ENCODE measurements around the gene HBA2.

Gene HBA2

DNA sequence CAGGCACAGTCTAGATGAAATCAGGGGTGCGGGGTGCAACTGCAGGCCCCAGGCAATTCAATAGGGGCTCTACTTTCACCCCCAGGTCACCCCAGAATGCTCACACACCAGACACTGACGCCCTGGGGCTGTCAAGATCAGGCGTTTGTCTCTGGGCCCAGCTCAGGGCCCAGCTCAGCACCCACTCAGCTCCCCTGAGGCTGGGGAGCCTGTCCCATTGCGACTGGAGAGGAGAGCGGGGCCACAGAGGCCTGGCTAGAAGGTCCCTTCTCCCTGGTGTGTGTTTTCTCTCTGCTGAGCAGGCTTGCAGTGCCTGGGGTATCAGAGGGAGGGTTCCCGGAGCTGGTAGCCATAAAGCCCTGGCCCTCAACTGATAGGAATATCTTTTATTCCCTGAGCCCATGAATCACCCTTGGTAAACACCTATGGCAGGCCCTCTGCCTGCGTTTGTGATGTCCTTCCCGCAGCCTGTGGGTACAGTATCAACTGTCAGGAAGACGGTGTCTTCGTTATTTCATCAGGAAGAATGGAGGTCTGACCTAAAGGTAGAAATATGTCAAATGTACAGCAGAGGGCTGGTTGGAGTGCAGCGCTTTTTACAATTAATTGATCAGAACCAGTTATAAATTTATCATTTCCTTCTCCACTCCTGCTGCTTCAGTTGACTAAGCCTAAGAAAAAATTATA is 5.4 kb downstream of the HBA2 start:
- no peak overlapping the region for H3K27ac Mint-ChIP-seq
- no peaks in the 10 kb centered on the region for H3K9me3 Mint-ChIP-seq
- H3K4me3 Mint-ChIP-seq = no peak overlapping the region
- H3K27me3 Mint-ChIP-seq = peaks cover 31% of the 10 kb centered on the region
- H3K4me1 Mint-ChIP-seq = peaks cover 18% of the 10 kb centered on the region
- no peaks in the 10 kb centered on the region for H3K36me3 Mint-ChIP-seq

DNA sequence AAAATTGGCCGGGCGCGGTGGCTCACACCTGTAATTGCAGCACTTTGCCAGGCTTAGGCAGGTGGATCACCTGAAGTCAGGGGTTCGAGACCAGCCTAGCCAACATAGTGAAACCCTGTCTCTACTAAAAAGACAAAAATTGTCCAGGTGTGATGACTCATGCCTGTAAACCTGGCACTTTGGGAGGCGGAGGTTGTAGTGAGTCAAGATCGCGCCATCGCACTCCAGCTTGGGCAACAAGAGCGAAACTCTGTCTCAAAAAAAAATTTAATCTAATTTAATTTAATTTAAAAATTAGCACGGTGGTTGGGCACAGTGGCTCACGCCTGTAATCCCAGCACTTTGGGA is 6.0 kb downstream of the HBA2 start:
- no peaks in the 10 kb centered on the region for H3K9me3 Mint-ChIP-seq
- H3K4me1 Mint-ChIP-seq = peaks cover 13% of the 10 kb centered on the region
- no peaks in the 10 kb centered on the region for H3K36me3 Mint-ChIP-seq
- H3K27me3 Mint-ChIP-seq = peaks cover 29% of the 10 kb centered on the region
- H3K4me3 Mint-ChIP-seq = no peak overlapping the region
- no peak overlapping the region for H3K27ac Mint-ChIP-seq

DNA sequence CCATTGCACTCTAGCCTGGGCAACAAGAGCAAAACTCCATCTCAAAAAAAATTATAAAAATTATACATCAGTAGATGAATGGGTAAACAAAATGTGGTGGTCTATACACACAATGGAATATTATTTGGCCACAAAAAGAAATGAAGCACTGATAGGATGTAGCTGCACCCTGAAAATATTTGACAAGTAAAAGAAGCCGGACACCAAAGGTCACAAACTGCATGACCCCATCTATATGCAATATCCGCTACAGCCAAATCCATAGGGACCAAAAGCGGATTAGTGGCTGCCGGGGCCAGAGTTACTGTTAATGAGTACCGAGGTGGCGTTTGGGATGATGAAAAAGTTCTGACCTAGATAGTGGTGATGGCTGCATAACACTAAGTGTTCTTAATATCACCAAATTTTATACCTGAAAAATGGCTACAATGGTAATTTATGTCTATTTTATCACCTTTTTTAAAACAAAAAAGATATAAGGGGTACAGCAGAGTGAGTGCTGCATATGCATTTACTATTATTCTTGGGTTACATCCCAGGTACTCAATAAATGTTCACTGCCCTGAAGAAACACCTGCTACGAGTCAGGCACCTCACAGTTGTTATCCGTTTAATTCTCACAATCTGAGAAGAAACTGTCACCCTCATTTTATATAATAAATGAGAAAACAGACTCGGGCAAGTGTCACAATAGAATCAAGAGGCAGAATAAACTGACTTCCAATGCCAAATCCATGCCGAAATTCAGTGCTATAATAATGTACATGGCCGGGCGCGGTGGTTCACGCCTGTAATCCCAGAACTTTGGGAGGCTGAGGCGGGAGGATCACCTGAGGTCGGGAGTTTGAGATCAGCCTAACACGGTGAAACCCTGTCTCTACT is 6.8 kb downstream of the HBA2 start:
- peaks cover 27% of the 10 kb centered on the region for H3K27me3 Mint-ChIP-seq
- no peaks in the 10 kb centered on the region for H3K36me3 Mint-ChIP-seq
- H3K9me3 Mint-ChIP-seq = no peaks in the 10 kb centered on the region
- H3K4me1 Mint-ChIP-seq = peaks cover 13% of the 10 kb centered on the region
- peak overlapping the region; percentile 59 for H3K4me3 Mint-ChIP-seq
- no peak overlapping the region for H3K27ac Mint-ChIP-seq

DNA sequence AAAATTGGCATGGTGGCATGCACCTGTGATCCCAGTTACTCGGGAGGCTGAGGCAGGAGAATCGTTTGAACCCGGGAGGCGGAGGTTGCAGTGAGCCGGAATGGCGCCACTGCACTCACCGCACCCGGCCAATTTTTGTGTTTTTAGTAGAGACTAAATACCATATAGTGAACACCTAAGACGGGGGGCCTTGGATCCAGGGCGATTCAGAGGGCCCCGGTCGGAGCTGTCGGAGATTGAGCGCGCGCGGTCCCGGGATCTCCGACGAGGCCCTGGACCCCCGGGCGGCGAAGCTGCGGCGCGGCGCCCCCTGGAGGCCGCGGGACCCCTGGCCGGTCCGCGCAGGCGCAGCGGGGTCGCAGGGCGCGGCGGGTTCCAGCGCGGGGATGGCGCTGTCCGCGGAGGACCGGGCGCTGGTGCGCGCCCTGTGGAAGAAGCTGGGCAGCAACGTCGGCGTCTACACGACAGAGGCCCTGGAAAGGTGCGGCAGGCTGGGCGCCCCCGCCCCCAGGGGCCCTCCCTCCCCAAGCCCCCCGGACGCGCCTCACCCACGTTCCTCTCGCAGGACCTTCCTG is 7.5 kb downstream of the HBA2 start, which contains the start of gene HBQ1:
HBQ1 (plus strand) TSS at position 359 of the 575 bp plus-strand sequence; CDS start at position 387, 28 bp downstream.
- H3K4me1 Mint-ChIP-seq = peaks cover 10% of the 10 kb centered on the region
- H3K9me3 Mint-ChIP-seq = no peaks in the 10 kb centered on the region
- H3K36me3 Mint-ChIP-seq = no peaks in the 10 kb centered on the region
- H3K4me3 Mint-ChIP-seq = peak within 1 kb of the TSS; percentile 59
- peaks cover 20% of the 10 kb centered on the region for H3K27me3 Mint-ChIP-seq
- H3K27ac Mint-ChIP-seq = no peak within 1 kb of the TSS

DNA sequence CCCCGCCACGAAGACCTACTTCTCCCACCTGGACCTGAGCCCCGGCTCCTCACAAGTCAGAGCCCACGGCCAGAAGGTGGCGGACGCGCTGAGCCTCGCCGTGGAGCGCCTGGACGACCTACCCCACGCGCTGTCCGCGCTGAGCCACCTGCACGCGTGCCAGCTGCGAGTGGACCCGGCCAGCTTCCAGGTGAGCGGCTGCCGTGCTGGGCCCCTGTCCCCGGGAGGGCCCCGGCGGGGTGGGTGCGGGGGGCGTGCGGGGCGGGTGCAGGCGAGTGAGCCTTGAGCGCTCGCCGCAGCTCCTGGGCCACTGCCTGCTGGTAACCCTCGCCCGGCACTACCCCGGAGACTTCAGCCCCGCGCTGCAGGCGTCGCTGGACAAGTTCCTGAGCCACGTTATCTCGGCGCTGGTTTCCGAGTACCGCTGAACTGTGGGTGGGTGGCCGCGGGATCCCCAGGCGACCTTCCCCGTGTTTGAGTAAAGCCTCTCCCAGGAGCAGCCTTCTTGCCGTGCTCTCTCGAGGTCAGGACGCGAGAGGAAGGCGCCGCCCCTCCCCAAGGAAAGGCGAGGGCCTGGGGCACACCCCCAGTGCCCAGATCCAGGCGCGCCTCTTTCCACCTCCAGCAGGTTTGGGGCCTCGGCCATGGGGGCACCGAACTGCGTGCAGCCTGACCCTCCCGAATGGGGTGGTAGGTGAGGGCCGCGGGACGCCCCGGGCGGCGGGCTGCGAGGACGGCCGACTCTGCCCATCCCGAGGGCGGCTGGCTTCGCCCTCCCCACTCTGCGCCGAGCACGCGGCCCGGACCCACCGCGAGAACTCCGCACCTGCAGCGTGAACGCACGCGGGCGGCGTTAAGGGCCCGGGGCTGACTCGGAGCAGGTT is 8.2 kb downstream of the HBA2 start:
- H3K27me3 Mint-ChIP-seq = peaks cover 15% of the 10 kb centered on the region
- no peaks in the 10 kb centered on the region for H3K36me3 Mint-ChIP-seq
- H3K9me3 Mint-ChIP-seq = no peaks in the 10 kb centered on the region
- peak overlapping the region; percentile 52 for H3K4me3 Mint-ChIP-seq
- H3K27ac Mint-ChIP-seq = no peak overlapping the region
- peaks cover 5% of the 10 kb centered on the region for H3K4me1 Mint-ChIP-seq

DNA sequence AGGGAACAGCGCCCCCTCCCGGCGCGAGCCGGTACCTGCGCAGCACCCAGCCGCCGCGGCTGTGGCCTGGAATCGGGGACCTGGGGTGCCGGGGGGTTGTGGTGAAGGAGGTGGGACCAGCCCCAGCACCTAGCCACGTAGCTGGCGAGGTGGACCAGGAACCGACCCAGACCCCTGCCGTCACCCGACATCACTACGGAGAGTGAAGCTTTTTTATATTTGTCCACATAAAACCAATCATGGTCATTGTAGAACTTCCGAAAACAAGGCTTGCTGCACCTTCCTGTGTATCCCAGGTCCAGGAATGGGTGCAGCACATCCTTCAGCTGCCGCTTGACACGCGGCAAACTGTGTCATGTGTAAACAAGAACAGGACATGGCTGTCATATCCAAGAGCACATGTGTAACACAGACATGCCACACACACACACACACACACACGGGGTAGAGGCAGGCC is 8.9 kb downstream of the HBA2 start:
- Mint-ChIP-seq H3K4me1 (peaks cover 5% of the 10 kb centered on the region), H3K27ac (no peak overlapping the region), H3K4me3 (peak overlapping the region; percentile 56), H3K9me3 (no peaks in the 10 kb centered on the region), H3K27me3 (peaks cover 15% of the 10 kb centered on the region), H3K36me3 (no peaks in the 10 kb centered on the region)

DNA sequence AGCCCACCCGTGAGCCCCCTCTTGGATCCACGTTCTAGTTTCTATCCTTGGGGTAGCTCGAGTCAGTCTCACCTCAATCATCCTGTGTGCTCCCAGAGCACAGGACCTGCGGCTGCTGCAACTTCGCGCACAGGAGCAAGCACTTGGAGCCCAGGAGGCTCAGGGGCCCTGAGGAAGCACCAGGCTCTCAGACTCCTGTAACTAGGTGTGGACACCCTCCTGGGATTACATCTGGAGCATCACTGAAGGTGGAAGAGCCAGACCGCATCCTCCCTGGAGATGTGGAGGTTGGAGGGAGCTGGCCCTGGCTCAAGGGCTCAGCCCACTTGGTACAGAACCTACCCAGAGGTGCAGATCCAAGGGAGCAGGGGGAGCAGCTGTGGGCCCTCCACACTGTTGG is 10.3 kb downstream of the HBA2 start:
- Mint-ChIP-seq H3K4me1 (peaks cover under 1% of the 10 kb centered on the region), H3K9me3 (no peaks in the 10 kb centered on the region), H3K27me3 (peaks cover 8% of the 10 kb centered on the region), H3K36me3 (no peaks in the 10 kb centered on the region), H3K4me3 (no peak overlapping the region), H3K27ac (no peak overlapping the region)

DNA sequence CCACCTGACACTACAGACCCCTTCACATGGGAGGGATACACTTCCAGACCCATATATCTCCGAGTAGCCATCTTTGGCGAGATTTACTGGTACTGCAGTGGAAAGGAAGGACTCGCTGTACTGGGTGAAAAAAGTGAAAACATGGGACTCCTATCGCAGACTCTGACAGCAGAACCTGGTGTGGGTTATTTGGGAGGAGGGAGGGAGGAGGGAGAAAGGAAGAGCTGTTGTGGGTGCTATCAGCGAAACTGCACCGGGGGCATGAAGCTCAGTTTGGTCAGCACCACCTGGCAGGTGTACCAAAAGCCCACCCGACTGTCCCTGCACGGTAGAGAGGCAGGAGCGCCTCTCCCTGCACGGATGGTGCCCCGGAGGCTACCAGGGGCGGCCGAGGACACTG is 12.5 kb downstream of the HBA2 start:
- Mint-ChIP-seq H3K27me3 (no peaks in the 10 kb centered on the region), H3K4me3 (no peak overlapping the region), H3K36me3 (peaks cover 5% of the 10 kb centered on the region), H3K9me3 (no peaks in the 10 kb centered on the region), H3K27ac (no peak overlapping the region), H3K4me1 (peaks cover 6% of the 10 kb centered on the region)

DNA sequence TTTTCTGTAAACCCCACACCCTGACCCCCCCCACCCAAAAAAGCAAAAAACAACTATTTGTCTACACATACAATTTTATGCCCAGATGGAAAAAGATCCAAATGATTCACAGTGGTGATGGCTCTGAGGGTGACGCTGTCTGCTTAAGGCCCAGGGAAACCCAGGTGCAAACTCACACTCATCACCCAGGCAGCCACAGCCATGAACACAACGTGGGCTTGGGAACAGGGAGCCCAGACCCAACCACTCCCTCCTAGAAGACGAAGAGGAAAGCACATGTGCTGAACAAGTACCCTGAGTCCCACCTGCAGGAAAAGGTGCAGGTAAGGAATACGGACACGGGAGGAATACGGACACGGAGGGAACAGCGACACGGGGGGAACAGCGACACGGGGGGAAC is 13.0 kb downstream of the HBA2 start:
- Mint-ChIP-seq H3K4me1 (peaks cover 6% of the 10 kb centered on the region), H3K4me3 (no peak overlapping the region)

DNA sequence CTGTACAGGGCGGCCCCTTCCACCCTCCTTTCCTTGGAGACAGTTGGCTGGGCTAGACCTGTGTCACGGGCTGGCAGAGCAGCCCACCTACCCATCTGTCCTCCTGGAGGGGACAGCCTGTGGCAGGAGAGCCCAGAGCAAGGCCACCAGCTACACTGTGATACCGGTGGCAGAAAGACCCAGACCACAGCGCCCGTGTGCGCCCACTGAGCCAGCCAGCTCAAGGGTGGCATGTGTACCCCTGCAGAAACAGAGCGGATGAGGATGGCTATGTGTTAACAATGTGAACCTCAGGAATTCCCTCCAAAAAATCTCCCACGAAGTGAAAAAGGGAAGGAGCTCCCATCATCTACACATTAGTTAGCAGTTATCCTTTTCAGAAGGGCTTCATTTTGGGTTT is 14.7 kb downstream of the HBA2 start:
- H3K27ac Mint-ChIP-seq = no peak overlapping the region
- H3K9me3 Mint-ChIP-seq = no peaks in the 10 kb centered on the region
- no peak overlapping the region for H3K4me3 Mint-ChIP-seq
- peaks cover 10% of the 10 kb centered on the region for H3K36me3 Mint-ChIP-seq
- H3K4me1 Mint-ChIP-seq = peaks cover 6% of the 10 kb centered on the region
- no peaks in the 10 kb centered on the region for H3K27me3 Mint-ChIP-seq

More for the DNA sequence above, 13.0 kb downstream of the HBA2 start:
- Mint-ChIP-seq H3K27ac (no peak overlapping the region), H3K9me3 (no peaks in the 10 kb centered on the region), H3K27me3 (no peaks in the 10 kb centered on the region), H3K36me3 (peaks cover 5% of the 10 kb centered on the region)

DNA sequence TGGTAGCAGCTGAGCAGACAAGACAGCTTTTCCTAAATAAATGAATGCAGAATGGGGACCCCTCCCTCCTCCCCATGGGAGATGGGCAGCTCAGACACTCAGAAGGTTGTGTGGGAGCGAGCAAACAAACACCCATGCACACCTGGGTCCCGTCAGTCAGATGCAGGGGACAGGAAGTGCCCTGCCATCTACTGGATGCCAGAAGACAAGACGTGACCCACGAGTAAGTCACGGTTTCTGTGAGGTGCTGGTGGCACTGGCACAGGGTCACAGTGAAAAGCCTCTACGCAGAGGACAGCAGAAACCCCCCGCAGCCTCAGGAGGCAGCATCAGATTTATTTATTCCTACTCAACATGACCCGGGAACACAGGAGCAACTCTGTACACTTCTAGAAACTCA is 16.0 kb downstream of the HBA2 start:
- no peak overlapping the region for H3K27ac Mint-ChIP-seq
- H3K36me3 Mint-ChIP-seq = peaks cover 11% of the 10 kb centered on the region
- no peaks in the 10 kb centered on the region for H3K27me3 Mint-ChIP-seq

DNA sequence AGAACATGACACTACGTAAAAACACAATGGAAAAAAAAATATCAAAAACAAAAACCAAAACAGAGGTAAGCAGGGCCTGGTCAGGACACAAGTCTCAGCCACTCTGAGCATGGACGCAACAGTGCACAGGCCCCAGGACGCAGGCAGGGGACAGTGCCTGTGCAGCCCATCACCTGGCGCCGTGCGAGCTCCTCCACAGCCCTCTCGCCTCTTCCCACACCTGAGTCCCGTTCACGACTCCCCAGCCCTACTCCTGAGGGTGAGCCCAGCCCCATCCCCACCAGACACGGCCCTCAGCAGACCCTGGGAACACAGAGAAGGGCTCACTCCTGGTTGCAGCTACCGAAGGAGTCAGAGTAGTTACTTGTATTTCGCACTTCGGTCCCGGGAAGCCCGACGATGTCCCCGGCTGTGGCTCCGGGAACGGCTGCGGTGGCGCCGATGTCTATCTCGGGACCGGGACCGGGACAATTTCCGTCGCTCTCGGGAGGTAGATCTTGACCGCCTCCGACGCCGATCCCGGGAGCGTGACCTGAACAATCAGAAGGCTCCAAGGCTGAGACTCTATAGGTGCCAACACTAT is 17.0 kb downstream of the HBA2 start:
- no peak overlapping the region for H3K27ac Mint-ChIP-seq
- peaks cover 6% of the 10 kb centered on the region for H3K4me1 Mint-ChIP-seq
- no peak overlapping the region for H3K4me3 Mint-ChIP-seq
- H3K36me3 Mint-ChIP-seq = peaks cover 11% of the 10 kb centered on the region
- H3K9me3 Mint-ChIP-seq = no peaks in the 10 kb centered on the region
- no peaks in the 10 kb centered on the region for H3K27me3 Mint-ChIP-seq

More for the DNA sequence above, 16.0 kb downstream of the HBA2 start:
- H3K4me3 Mint-ChIP-seq = no peak overlapping the region
- H3K4me1 Mint-ChIP-seq = peaks cover 6% of the 10 kb centered on the region
- no peaks in the 10 kb centered on the region for H3K9me3 Mint-ChIP-seq

DNA sequence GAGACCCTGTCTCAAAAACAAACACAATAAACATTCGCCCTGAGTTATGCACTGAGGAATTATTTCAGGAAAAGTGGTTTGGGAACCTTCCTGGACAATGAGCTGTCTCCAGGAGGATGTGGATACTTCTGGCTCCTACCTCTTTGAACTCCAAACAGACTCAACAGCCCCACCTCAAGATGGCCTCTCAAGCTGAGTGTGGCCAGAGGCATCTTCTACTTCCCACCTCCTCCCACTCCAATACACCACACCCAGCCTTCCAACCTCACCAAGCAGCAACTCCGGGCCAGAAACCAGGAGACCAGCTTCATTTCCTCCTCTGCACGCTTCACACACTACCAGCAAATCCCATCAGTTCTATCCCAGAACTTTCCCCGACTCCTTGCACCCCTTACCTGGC is 19.2 kb downstream of the HBA2 start:
- Mint-ChIP-seq H3K27ac (peak overlapping the region; percentile 74), H3K27me3 (no peaks in the 10 kb centered on the region), H3K36me3 (peaks cover 11% of the 10 kb centered on the region), H3K9me3 (no peaks in the 10 kb centered on the region), H3K4me1 (peaks cover 6% of the 10 kb centered on the region), H3K4me3 (no peak overlapping the region)

DNA sequence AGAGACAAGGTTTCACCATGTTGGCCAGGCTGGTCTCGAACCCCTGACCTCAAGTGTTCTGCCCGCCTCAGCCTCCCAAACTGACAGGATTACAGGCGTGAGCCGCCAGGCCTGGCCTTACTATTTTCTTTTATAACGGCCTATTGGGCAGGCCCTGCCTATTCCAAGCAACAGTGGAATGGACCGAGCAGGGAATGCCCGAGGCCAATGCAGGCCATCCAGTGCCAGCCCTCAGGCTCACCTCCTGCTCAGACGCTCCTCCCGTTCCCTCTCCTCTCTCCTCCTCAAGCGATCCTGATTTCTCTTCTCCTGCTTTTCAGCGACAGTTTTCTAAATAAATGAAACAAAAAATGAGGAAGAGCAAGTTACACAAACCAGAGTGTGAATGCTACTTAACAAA is 20.0 kb downstream of the HBA2 start:
- Mint-ChIP-seq H3K36me3 (peaks cover 11% of the 10 kb centered on the region), H3K27ac (no peak overlapping the region), H3K4me3 (no peak overlapping the region), H3K4me1 (peaks cover 6% of the 10 kb centered on the region), H3K27me3 (no peaks in the 10 kb centered on the region), H3K9me3 (no peaks in the 10 kb centered on the region)

DNA sequence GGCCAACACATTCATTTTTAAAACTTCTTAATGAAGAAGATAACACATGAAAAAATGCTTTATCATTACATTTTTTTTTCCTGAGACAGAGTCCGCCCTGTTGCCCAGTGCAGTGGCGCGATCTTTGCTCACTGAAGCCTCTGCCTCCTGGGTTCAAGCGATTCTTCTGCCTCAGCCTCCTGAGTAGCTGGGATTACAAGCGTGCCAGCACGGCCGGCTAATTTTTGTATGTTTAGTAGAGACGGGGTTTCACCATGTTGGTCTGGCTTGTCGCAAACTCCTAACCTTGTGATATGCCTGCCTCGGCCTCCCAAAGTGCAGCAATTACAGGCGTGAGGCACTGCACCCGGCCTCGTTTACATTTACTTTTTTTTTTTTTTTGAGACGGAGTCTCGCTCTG is 20.8 kb downstream of the HBA2 start:
- H3K4me3 Mint-ChIP-seq = no peak overlapping the region
- H3K36me3 Mint-ChIP-seq = peaks cover 11% of the 10 kb centered on the region
- H3K27ac Mint-ChIP-seq = no peak overlapping the region
- H3K9me3 Mint-ChIP-seq = no peaks in the 10 kb centered on the region
- H3K27me3 Mint-ChIP-seq = no peaks in the 10 kb centered on the region
- peaks cover 6% of the 10 kb centered on the region for H3K4me1 Mint-ChIP-seq

Measured in activated naive CD4-positive, alpha-beta T cell treated with anti-CD3 and anti-CD28 coated beads, Interleukin-2, amount 50 U/mL, for 24 hours (primary cell).